Activated T-cell treated with anti-CD3 and anti-CD28 coated beads for 48 hours (primary cell): ENCODE results near the gene UBE3B.
"Not testable (repeated sequence)": the region's sequence is repeated elsewhere in the genome, so short reads cannot be mapped to it uniquely, and the experiment has no call there.

Experiments used
- DNase-seq: peaks from one replicate; pipeline ENCODE4 v3.0.0-alpha.2; 2020; ENCODE audit warnings: low read depth

The UBE3B gene, protein sequence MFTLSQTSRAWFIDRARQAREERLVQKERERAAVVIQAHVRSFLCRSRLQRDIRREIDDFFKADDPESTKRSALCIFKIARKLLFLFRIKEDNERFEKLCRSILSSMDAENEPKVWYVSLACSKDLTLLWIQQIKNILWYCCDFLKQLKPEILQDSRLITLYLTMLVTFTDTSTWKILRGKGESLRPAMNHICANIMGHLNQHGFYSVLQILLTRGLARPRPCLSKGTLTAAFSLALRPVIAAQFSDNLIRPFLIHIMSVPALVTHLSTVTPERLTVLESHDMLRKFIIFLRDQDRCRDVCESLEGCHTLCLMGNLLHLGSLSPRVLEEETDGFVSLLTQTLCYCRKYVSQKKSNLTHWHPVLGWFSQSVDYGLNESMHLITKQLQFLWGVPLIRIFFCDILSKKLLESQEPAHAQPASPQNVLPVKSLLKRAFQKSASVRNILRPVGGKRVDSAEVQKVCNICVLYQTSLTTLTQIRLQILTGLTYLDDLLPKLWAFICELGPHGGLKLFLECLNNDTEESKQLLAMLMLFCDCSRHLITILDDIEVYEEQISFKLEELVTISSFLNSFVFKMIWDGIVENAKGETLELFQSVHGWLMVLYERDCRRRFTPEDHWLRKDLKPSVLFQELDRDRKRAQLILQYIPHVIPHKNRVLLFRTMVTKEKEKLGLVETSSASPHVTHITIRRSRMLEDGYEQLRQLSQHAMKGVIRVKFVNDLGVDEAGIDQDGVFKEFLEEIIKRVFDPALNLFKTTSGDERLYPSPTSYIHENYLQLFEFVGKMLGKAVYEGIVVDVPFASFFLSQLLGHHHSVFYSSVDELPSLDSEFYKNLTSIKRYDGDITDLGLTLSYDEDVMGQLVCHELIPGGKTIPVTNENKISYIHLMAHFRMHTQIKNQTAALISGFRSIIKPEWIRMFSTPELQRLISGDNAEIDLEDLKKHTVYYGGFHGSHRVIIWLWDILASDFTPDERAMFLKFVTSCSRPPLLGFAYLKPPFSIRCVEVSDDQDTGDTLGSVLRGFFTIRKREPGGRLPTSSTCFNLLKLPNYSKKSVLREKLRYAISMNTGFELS

DNA sequence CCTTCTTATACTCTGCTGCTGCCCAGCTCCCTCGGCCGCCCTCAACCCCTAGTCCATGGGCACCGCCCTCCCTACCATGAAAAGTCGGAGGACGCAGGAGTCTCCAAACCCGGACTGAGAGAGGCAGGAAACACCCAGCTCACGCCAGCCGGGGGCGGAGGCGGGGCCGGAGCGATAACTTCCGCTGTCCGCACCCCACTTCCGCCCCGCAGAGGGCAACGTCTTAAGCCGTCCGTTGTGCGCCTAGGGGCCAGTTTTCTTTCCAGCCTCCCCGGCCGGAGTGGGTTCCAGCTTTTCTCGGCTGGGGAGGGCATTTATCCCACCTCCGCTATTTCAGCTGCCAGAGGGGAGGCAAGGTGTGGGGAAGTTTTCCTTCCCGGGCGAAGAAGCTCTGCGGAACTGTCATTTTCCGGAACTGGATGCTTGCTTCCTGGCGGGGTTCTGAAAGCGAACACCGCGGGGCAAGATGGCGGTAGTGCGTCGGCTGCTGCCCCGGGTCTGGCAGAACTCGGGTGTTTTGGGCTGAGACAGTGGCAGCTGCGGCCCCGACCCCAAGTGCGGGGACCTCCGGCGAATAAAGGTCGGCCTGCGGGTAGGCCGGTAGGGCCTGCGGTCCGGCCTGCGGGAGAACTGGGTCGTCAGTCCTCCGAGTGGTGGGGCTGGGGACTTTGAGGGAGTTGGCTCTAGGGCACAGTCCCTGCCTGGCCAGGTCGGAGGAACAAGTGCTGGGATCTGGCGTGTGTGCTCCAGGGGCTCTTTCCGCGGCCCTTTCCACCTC, at the start of gene UBE3B, which contains the start of gene KCTD10:
TSS of gene UBE3B (plus strand) at position 450 of the 778 bp plus-strand sequence. CDS start 5,918 bp downstream, outside the sequence.
TSS of gene KCTD10 (minus strand) at position 116 of the 778 bp plus-strand sequence. CDS start at position 78, 38 bp downstream.
- DNase-seq = peak; percentile 80

- peak; percentile 63 for DNase-seq
Measured at GRCh38 chr12:109428037-109428629, 49.3 kb upstream of the UBE3B start.

GRCh38 chr12:109428804-109429203, 48.6 kb upstream of the UBE3B start:
- DNase-seq = not testable (repeated sequence)

DNA sequence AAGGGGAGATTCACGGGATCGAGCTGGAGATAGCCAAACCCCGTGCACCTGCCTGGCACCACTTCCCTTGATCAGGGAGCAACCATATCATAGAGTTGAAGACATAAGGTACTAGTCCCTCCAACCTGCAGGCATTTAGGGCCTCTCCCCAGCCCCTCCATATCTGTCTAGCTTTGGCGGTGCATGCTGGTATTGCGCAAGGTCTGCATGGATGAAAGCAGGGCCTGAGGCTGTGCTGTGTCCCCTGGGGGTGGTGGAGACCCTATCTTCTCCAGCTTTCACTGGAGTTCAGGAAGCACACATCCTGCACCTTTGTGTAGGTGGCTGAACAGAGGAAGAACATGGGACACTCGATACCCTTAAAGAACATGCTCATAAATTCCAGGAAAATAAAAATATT, 47.2 kb upstream of the UBE3B start:
- DNase-seq = no peak

- DNase-seq = no peak
Measured at GRCh38 chr12:109432431-109432830, 45.0 kb upstream of the UBE3B start.

DNA sequence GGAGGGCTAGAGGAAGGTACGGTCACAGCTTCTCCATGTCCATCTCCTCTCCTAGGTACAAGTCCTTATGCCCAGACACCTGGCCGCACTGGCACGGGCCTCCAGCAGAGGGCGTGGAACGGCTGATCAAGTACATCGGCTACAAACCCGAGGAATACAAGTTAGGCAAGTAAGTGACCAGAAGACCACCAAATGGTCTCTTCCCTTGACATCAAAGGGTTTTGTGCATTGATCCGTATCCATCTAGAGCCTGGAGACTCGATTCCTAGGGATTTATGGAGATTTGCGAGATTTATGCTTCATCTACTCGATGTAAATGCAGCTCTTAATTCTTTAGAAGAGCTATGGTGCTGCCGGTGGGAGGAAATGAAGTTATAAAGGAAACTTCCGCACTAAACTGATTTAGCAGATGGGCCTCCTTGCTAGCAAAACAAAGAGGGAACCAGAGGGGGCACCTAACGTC, 44.6 kb upstream of the UBE3B start:
- DNase-seq = peak; percentile 71

GRCh38 chr12:109433618-109434017, 43.8 kb upstream of the UBE3B start:
- no peak for DNase-seq

- no peak for DNase-seq
Measured at GRCh38 chr12:109434582-109434981, 42.9 kb upstream of the UBE3B start.

- DNase-seq = no peak
Measured at GRCh38 chr12:109435428-109436187, 41.8 kb upstream of the UBE3B start.

DNA sequence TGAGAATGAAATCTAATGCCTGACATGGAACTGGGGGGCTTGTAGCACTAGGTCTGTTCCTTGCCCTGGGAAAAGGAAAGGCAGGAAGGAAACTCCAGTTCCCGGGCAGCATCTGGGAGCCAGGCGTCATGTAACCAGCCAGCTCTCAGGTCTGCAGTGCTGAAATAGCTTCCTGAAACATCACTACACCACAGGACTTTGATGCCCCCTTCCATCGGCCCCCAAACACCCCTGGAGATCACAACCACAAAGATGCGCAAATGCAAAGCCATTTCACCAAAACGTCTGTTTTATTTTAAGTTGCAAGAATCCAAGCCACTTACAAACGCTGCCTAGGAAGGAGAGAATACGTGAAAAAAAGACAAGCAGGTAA, 41.3 kb upstream of the UBE3B start:
- DNase-seq = no peak

GRCh38 chr12:109439181-109439580, 38.3 kb upstream of the UBE3B start:
- DNase-seq = no peak

DNA sequence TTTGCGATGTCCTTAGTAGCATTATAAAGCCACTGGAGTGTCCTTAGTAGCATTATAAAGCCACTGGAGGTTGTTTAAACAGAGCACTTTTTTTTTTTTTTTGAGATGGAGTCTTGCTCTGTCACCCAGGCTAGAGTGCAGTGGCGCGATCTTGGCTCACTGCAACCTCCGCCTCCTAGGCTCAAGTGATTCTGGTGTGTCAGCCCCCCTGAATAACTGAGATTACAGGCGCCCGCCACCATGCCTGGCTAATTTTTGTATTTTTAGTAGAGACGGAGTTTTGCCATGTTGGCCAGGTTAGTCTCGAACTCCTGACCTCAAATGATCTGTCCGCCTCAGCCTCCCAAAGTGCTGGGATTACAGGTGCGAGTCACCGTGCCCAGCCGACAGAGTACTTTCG, 37.5 kb upstream of the UBE3B start:
- not testable (repeated sequence) for DNase-seq

GRCh38 chr12:109440851-109441490, 36.5 kb upstream of the UBE3B start:
- no peak for DNase-seq

DNA sequence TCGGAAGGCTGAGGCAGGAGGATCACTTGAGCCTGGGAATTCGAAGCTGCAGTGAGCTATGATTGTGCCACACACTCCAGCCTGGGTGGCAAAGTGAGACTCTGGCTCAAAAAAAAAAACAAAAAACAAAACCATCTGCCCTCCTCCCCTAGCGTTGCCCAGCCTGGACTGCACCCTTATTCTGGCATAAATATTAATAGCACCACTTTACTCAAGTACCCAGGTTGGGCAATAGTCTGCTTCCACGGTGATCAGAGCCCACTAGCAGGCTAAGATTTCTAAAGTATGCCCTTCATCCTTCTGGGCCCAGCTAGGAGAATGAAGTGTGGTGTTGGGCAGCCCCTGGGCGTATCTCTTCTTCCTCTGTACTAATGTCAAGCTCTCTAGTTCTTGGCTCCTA, 33.6 kb upstream of the UBE3B start:
- DNase-seq = no peak

DNA sequence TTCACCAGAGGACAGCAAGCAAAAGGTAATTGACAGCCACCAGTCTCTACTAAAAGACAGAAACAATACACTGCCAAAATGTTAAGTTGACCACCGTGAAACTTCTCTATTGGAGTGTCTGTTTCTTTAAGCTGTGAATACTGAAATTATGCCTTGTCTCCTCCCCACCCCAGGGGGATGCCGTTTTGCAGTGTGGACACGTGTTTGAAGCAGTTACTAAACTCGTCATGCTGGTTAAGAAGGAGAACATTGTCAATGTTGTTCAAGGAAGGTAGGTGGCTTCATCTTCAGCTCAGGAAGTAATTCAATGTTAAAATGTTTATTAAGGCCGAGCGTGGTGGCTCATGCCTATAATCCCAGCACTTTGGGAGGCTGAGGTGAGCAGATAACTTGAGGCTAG, 33.2 kb upstream of the UBE3B start:
- DNase-seq = no peak

DNA sequence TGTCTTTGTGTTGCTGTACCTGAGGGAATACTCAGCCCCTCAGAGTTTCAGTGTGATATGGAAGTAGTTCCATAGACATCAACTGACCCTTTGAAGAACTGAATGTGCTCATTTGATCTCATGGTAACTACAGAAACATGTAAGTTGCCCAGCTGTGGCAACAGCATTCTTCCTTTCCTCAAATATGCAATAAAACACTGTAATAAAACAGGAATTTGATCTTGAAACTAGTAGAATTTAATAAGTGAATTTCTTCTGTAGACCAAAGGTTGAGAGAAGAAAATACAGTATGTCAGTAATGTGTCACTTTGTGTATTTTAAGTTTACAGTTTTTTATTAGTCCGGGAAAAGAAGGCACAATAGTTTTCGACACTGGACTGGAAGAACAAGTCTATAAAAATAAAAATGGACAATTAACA, 32.2 kb upstream of the UBE3B start:
- DNase-seq = no peak

GRCh38 chr12:109446869-109447268, 30.6 kb upstream of the UBE3B start:
- DNase-seq = no peak

- DNase-seq = no peak
Measured at GRCh38 chr12:109447482-109447881, 30.0 kb upstream of the UBE3B start.

DNA sequence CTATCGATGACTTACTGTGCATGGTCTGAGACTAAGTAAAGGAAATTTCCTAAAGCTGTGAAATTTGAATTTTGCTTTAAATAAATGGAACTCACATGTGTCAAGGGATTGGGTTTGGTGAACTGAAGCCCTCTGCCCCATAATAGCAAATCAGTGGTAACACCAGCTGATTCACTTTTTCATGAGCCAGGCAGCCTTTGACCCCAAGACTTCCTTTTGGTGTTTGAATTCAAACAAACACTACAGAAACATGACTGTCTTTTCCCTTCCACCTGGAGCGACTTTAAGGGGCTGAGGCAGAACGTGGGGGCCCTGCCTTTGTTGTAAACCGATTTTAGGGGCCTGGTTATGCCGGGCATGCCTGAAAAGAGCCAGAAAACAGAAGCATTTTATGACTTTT, 29.2 kb upstream of the UBE3B start:
- no peak for DNase-seq
